Pons (tissue), 1 donor: ENCODE measurements around the gene FRY.
A peak's percentile ranks its signal among the peaks of the same experiment; 100 is the strongest.

Experiments used
- DNase-seq: peaks from one replicate; pipeline ENCODE4 v3.0.0-alpha.2; 2016; ENCODE audit warnings: low spot score

The FRY gene

DNA sequence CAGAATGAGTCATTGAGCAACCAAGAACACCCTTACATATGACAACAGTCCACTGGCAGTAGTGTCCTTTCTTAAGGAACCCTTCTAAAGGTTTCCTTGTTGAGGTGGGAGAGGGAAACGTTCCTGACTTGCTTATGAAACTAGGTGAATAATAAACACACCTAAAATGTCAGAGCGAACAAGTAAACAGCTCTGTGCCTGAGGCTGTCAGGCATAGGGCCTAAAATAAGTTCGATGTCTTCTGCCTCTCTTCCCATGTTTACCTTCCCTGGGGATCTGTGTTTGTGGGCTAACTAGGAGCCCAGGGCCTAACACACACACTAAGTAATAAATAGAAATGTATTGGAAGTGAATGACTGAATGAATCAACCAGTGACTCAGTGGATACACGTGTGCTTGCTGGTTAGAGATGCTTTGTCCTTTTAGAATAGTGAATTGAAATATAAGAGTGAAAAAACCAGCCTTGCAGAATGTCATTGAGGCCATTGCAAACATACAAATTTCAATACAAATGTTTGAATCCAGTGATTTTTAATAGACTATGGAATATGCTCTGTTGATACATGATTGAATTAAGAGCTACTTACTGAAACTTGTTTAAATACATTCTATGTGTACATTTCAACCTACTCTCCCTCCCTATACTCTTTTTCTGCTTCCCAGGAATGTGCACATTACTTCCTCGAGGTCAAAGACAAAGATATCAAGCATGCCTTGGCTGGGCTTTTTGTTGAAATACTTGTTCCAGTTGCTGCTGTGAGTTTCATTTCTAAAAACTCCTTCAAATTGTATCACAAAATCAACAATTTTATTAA, 102.9 kb downstream of the FRY start:
- DNase-seq: no peak

DNA sequence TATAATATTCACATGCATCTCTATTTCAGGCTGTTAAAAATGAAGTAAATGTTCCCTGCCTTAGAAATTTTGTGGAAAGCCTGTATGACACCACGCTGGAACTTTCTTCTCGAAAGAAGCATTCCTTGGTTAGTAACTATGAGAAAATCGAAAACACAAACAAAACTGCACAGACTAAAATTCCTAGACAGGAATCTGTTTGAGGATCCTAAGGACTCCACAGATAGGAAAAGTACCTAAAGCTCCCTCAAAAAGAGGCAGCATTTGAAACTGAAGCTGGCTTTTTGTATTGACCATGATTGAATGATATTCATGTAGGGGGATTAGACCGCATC, 103.4 kb downstream of the FRY start:
- DNase-seq: no peak

DNA sequence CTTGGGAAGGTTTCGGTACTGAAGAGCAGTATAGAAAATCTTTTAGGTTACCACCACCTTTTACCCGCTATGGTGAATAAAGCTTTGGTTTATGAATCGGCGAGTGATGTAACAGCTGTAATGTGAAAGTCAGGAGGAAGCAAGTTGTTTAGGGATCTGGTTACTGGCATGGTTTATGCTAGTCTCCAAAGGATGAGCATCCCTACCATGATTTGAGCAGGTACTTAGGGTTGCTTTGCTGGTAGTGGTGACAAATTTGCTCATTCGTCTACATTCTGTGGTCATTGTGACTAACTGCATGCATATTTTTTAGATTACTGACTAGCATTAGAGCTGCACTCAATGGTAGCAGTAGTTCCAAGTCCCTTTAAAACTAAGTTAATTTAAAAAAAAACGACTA, 104.1 kb downstream of the FRY start:
- DNase-seq: no peak

DNA sequence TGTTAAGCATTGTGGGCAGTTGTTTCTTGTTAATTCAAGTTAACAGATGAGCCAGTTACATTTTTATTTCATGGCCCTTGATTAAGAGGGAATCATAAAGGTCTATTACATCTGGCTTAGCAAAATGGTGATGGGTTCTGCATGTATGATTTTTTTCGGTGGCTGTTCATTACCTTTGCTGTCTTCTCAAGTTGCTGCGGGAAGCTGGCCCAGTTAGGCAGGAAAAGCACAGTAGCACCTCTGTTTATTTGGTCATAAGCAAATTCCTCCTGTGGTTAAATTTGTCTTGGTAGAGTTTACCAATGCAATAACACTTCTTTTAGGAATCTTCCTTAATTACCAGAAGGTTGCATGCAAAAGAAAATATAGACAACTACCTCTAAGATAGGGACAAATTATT, 104.5 kb downstream of the FRY start:
- no peak for DNase-seq

DNA sequence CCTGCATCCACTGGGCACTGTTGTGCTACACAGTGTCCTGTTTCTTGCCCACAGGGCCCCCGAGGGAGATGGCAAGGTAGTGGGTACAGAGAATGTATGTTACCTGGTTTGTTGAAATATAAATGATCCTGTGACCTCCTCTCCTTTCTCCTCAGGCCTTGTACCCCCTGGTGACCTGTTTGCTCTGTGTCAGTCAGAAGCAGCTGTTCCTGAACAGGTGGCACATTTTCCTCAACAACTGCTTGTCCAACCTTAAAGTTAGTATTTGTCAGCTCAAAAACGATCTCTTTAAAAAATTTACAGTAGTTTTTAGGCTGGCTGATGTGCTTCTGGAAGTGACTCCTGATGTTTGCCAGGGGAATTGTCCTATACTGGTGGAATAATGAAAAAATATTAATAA, 105.1 kb downstream of the FRY start:
- no peak for DNase-seq

DNA sequence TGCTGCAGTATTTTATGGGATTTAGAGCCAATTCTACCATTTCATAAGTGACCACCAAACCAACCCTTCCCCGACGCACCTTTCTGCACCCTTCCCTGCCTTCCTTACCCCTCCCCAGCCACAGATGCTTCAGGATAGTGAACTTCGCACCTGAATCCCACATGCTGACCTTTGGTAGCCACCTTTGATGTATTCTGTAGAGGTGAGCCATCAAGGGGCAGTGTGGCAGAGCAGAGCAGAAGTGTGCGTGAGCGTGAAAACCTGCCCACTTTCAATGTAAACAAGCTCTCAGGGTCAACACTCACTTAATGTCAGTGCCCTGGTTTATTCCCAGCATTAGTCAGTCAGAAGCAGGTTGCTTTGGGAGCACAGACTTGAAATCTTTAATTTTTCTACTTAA, 107.7 kb downstream of the FRY start:
- no peak for DNase-seq

DNA sequence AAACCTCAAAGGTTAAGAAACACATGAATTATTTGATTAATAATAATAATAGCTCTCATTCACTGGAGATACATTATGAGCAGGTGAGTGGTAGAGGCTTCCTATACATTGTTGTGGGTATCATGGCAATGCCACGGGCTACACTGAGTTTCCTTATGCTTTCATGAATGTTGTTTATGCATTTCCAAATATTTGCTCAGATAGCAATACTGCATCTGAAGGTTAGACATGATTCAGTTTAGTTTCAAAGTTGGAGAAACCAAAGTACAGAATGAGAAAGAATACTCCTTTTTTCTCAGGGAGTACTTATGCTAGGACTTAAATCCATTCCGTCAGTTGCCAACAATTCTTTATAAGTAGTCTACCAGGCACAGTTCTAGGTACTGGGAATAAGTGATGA, 108.5 kb downstream of the FRY start:
- DNase-seq: no peak

DNA sequence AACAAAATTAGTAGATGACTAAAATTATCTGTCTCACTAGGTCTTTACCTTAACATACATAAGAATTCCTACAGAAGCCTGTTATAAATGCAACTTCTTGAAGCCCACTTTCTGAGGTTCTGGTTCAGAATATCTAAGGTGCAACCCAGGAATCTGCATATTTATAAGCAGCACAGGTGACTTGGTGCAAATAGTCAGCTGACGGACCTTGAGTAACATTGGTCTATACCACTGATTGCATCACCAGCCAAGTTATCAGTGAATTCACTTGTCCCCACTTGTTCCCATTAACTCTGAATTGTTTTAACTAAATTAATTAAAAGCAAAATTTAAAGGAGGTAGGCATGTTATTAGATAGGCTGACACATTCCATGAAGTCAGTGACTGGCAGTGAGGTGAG, 109.9 kb downstream of the FRY start:
- no peak for DNase-seq

DNA sequence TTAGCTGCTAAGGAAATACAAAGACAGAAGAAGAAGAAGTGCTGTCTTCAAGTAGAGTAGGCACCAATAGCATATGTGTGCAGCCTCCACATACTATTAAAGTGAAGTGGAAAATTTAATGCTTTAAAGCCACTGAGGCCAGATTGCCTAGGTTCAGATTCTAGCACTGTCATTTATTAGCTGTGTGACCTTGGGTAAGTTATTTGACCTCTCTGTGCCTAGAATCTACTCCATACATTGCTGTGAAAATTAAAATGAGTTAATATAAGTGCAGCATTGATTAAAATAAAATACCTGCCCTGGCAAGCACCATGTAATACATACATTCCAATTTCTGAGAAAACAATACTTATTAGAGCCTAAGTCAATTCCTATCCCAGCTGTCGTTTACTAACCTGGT, 110.5 kb downstream of the FRY start:
- DNase-seq: no peak

DNA sequence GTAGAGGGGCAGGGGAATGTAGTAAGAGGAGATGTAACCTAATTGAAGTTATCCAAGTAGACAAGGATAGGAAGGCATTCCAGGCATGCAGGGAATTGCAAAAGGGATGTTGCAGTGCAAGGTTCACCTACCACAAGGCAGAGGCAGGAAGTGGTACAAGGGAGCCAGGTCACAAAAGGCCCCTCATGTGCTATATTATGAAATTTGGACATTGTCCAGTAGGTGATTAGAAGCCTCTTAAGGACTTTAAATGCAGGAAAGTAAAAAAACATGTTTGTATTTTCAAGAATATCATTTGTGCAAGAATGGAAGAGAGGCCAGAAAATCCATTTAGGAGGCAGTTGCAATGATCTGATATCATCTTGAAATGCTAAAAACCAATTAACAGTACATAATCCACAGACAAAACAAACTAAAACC, 111.4 kb downstream of the FRY start:
- no peak for DNase-seq

DNA sequence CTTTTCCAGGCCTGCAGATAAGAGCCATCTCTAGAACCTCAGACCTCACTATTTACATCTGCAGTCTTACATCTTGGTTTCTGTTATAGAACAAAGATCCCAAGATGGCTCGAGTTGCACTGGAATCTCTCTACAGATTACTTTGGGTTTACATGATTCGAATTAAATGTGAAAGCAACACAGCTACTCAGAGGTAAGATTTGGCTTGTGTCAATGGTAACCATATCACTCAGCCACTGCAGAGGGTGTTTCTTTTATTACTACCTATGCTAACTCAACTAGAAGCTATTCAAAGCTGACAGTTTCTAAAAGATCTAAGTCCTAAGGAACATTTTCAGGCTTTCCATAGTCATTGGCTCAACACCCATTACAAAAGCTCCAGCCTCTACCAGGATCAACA, 115.6 kb downstream of the FRY start:
- no peak for DNase-seq

DNA sequence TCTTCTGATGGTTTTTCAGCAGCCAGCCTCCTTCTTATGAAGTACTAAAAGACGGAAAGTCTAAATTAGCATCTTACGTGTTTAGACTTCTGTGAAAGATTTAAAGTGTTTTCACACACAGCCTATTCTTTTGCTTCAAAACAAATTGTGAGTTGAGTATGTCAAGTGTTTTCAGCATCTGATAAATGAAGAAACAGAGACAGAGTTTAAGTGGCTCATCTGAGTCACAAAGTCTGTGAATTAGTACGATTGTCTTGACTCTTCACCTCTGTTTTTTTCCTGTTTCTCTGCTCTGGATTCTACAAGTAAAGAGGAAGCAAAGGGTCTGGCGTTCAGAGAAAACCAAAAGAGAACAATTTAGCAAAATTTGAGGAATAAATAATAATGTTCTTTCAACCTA, 116.4 kb downstream of the FRY start:
- DNase-seq: no peak

DNA sequence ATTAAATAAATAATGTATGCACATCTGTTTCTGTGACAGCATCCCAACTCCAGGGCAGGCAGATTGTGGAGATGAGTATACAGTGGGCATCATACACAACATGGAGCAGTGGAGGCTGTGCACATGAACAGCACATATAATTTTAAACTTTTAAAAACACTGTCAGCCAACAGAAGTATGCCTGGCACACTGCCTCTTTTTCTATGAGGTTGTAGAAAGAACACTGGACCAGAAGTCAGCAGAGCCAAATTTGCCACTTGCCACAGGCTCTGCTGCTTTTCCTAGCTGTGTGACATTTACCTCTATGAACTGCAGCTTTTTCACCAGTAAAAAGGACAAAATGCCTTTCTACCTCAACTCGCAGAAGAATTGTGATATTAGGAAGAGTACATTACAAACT, 118.7 kb downstream of the FRY start:
- DNase-seq: no peak

DNA sequence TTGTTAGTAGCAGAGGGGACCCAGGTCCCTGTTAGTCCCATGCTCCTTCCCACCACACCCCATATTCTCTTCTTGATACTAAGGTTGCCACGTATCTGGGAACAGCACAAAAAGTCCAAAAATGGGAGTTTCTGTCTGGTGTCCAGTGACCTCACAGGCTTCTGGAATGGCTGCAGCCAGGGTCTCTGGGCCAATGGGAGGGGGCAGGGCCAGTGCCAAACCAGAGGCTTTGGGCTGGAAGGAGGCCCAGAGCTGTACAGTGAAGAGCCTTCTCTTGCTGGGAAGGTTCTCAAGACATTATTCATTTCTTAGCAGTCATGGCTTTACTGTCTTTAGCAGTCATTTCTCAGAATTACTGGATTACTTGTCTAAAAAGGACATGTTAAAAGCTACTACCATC, 119.2 kb downstream of the FRY start:
- DNase-seq: no peak

DNA sequence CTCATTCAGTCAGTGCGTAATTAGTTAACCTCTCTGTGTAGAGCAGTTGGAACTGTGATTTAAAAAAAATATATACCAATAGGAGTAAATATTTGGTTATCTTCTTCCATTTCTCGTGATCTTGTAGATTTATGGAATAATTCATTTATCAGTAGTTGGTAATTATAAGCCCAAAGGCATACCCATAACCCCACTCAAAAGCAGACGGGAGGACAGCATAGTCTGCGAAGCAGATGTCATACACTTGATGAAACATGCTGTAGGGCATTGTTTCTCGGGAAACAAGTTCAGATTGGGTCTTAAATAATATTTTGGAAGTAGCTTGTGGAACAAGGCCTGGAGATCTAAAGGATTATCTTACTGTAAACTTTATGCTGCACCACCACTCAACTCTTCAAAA, 119.7 kb downstream of the FRY start:
- no peak for DNase-seq

DNA sequence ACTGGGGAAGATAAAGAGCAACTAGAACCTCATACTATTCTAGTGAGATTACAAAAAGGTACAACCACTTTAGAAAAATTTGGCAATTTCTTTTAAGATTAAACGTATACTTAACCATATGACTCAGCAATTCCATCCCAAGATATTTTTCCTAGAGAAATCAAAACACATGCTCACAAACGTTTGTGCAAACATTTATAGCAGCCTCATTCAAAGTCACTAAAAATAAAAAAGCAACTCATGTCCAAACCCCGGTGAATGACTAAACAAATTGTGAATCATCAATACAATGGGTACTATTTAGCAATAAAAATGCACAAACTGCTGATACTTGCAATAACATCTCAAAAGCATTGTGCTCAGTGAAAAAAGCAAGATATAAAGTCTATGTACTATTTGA, 121.5 kb downstream of the FRY start:
- DNase-seq: no peak

DNA sequence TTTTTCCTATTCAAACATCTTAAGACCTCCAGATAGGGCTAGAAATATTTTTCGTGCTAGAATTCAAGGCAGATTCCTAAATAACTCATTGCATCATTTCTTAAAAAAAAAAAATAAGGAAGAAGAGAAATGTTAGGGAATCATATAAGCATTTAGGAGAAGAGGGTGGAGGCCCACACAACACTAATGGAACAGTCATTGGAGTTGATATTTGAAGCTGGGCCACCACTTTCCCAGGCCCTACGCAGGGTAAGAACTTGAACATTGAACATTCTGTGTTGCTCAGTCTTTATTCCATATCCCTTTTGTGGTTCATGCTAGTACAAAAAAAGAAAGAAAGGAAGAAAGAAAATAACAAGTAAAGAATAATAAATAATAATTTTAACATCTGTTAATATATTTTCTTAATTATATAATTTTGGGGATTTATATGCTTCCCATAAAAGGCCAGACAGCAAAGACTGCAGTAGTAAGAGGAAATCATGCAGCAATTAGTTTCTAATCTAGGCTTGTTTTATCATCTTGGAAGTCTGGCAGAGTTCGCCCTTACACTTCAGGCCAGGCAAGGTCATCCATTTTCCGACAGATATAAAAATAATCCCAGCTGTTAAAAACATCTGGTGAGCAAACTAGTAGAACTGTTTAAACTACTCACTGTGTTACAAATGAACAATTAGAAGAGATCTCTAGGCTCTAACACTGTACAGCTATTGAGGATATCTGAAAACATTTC, 127.7 kb downstream of the FRY start:
- no peak for DNase-seq

DNA sequence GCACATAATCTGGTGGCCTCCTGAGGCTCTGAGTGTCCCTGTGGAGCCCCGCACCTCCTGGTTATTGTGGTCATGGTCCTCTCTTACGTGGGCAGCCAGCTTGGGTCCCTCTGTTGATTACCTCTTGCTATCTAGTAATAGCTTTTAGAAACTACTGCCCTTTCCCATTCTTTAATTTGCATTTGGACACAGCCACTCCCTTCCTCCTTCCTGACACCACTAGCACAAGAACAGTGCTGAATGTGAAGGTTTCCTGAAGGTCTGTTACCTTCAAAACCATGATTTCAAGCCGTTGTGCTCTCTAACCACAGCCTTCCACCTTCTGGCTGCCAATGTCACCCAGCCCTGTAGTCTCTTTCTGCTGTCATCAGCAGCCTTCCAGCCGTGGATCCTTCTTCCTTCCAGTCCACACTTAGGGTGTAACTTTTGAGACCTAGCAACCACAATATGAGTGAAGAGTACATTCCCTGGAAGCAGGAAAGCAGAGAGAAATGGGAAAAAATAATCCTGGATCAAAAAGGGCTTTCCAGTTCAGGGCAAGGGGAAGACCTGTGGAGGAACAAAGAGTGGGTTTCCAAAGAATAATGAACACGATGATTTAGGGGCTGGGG, 130.9 kb downstream of the FRY start:
- no peak for DNase-seq

DNA sequence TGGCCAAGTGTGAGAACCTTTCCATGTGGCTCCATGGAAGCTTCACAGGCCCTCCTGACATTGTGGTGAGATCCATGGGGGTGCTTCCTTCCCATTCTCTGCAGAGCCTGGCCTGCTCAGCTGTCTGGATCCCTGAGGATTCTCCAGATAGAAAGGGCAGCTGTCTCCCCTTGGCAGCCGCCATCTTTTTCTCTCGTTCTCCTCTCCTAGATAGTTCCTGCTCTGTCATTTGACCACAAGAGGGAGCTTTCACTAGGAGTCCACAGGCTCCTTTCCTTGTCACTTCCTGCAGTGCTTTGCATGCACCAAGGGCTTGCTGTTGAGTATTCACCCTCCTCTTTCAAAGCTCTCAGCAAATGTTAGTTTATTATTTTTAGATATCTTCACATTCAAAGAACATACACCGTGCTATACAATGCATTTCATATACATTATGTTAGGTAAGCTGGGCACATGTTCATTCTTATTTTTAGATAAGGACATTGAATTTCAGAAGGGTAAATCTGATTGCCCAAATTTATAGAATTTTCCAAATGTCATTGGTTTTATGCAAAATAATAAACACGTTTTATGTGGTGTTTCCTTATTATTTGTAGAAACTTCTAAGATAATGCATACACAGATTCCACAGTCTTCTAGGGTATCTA, 133.2 kb downstream of the FRY start:
- DNase-seq: peak; percentile 61

DNA sequence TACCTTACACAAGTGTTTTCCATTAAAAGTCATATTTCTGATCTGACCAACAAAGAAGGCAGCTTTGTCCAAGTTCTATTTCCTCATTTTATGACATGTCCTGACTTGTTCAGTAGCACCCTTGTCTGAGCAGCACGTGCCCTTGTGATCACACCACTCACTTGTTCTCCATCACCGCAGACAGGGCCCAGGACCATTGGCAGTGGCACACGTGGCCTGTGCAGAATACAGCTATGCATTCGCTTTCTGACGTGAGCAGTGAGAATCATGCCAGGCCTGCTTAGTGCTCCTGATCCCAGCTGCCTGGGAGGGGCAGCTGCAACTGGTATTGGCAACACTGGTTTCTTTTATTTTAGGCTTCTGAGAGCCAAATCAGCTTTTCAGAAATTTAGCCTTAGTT, 134.2 kb downstream of the FRY start:
- DNase-seq: peak; percentile 68

DNA sequence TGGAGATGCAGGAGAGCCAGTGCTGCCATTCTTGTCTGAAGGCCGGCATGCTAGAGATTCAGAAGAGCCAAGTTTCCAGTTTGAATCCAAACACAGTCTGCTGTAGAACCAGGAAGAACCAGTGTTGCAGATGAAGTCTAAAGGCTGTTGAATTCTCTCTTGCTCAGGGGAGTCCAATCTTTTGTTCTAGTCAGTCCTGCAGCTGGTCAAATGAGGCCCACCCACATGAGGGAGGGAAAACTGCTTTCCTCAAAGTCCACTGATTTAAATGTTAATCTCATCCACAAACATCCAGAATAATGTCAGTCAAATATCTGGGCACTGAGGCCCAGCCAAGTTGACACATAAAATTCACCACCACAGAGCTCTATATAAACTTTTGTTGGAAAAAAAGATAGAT, 136.6 kb downstream of the FRY start:
- DNase-seq: no peak

DNA sequence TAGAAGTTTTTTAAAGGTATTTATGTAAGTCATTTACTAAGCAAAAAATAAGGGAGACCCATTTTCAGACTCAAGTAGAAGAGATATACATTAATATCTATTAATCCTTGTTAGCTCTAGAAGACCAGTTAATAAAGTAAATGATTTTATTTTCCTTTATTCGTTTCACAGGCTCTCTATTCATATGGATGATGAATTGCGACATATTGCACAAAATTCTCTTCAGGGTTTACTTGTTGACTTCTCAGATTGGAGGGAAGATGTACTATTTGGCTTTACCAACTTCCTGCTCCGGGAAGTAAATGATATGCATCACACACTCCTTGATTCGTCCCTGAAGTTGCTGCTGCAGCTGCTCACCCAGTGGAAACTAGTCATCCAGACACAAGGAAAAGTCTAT, 139.3 kb downstream of the FRY start:
- no peak for DNase-seq

DNA sequence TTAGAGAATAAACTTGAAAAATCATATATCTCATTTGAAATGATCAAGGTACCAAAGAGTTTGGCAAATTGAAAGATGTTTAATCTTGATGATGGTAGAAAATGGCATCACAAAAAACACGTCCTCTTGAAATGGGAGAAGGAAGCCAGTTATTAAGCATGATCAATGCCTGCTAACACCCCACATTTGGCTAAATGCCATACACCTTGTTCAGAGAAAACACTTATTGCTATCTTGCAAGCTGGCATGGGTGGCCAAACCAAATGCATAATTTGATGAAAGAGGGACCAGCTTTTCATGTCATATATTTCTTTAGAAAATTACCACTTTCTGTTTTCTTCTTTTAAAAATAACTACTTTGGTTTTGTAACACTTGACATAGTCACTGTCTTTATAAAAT, 142.3 kb downstream of the FRY start:
- no peak for DNase-seq
